Tibial nerve (tissue), 4 donors: Measurements from ENCODE around the gene RNF123.
"Not testable (repeated sequence)": the region's sequence is repeated elsewhere in the genome, so short reads cannot be mapped to it uniquely, and the experiment has no call there.

Experiments
- EP300 ChIP-seq, 2 donors: sonication (generic); formaldehyde crosslinking; IDR thresholded peaks; one replicate each; pipeline ENCODE4 v1.6.1; 2017; ENCODE audit warnings: antibody characterized with exemption in 2 of 2, mild to moderate bottlenecking in 1 of 2
- TF ChIP-seq, protein P1 (sequence below), 5 experiments: fragments of 200-600 bp in 3 of 5; fragments of 450-650 bp in 2 of 5; sonication (generic) in 3 of 5; IDR thresholded peaks; one replicate each; pipeline ENCODE4 v1.5.1; 2016 to 2019; ENCODE audit warnings: antibody characterized with exemption in 5 of 5, mild to moderate bottlenecking in 3 of 5, moderate library complexity in 2 of 5

DNA sequence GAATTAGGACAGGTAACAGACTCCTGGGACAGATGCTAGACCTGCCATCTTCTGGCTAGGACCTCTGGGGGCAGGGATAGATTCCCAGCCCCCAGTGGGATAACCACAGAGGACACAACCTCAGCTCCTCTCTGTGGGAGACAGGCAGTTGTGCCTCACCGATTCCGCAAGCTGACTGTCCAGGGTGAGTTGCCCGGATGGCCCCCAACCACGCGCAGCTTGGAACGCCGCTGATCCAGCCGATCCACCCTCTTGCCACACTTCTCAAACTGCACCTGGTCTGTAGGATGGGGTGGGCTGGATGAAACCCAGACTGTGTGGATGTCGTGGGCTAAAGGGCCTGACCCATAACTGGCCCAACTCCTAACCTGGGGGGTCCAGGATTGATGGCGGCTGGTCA lies 4.3 kb upstream of the RNF123 start:
- TF ChIP-seq, protein P1, sequence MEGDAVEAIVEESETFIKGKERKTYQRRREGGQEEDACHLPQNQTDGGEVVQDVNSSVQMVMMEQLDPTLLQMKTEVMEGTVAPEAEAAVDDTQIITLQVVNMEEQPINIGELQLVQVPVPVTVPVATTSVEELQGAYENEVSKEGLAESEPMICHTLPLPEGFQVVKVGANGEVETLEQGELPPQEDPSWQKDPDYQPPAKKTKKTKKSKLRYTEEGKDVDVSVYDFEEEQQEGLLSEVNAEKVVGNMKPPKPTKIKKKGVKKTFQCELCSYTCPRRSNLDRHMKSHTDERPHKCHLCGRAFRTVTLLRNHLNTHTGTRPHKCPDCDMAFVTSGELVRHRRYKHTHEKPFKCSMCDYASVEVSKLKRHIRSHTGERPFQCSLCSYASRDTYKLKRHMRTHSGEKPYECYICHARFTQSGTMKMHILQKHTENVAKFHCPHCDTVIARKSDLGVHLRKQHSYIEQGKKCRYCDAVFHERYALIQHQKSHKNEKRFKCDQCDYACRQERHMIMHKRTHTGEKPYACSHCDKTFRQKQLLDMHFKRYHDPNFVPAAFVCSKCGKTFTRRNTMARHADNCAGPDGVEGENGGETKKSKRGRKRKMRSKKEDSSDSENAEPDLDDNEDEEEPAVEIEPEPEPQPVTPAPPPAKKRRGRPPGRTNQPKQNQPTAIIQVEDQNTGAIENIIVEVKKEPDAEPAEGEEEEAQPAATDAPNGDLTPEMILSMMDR (IDR thresholded peaks at IDR 0.05), result not testable (repeated sequence)
- TF ChIP-seq EP300 (IDR thresholded peaks at IDR 0.05), result not testable (repeated sequence)
